T-helper 2 cell (primary cell): ENCODE measurements around the gene TCTN2.

Source experiments
- DNase-seq, 5 experiments: peaks; one replicate each; pipeline versions ENCODE4 v3.0.0 to v3.0.0-alpha.2; 2012 to 2022

The TCTN2 gene

DNA sequence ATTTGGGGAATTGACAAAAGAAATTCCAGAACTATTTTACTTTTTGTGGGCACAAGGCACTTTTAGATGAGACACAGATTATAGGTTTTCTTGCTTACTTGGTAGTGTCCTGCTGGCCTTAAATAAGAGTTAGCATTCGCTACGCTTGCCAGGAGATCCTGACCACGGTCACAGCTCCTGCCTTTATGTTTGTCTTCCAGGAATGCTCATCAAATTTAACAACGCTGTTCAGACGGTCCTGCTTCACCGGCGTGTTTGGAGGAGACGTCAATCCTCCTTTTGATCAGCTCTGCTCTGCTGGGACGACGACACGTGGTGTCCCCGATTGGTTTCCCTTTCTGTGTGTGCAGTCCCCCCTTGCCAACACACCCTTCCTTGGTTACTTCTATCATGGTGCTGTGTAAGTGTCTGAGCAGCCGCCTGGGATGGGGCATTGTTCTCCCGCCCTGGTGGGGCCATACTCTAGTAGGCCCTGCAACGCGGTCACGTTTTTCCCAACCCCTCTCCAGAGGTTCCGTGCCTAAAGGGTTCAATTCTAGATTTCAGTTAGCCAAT lies 15.8 kb downstream of the TCTN2 start:
- DNase-seq, result no peak

DNA sequence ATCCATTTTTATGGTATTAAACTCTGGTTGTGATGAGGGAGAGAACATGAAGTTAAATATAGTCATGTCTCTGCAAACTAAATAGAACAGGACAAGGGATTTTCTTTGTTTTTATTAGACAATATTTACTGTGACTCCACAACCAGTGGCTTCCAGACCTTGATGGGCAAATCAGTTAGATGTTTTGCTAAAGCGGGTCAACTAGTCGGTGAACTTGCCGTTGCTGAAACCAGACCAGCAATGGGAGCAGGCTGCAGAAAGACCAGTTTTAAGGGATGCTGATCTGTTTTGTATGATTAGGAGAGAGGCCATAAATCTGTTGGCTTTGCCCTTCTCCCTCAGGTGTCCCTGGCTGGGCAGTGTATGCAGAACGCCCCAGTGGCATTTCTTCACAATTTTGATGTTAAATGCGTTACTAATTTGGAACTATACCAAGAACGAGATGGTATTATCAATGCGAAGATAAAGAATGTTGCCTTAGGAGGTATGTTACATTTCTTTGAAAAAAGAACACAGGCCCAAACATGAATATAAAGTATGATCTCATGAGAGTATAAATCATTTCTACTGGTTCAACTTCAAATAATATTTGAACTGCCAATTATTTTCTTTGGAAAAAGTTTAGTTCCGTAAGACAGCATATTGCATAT lies 19.4 kb downstream of the TCTN2 start:
- no peak for DNase-seq

DNA sequence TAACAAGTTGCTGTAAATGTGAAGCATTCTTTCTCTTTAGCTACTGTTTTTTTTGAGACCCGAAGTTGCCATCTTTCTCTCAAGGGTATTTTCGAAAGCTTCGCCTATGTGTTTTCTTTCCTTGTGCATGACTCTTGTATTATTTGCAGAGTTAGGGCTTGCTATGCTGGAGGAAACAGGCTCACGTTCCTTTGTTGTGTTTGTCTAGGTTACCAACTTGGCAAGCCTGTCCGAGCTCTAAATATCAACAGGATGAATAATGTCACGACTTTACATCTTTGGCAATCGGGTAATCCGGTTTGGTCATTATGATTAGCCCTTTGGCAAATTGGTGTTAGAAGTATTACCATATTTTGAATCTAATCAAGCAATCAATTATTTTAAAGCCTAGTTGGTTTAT lies 25.3 kb downstream of the TCTN2 start:
- no peak for DNase-seq

DNA sequence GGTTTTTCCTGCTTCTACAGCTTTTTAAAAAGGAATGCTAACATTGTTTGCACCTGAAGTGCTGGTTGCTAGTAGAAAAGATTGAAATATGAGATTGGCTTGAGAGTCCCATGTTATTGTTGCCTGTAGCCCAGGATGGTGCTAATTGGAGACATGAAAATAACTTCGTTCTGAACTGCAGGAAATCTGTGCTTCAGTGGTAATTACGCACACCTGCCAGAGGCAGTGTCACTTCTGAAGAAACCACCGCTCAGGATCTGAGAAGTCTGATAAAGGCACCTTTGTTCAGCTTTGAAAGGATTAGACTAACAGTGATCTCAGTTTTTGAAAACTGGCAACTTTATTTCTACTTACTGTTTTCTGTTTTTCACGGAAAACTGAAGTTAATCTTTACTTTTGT lies 25.7 kb downstream of the TCTN2 start:
- peak in 1 of 5 experiments; percentile 52 for DNase-seq

DNA sequence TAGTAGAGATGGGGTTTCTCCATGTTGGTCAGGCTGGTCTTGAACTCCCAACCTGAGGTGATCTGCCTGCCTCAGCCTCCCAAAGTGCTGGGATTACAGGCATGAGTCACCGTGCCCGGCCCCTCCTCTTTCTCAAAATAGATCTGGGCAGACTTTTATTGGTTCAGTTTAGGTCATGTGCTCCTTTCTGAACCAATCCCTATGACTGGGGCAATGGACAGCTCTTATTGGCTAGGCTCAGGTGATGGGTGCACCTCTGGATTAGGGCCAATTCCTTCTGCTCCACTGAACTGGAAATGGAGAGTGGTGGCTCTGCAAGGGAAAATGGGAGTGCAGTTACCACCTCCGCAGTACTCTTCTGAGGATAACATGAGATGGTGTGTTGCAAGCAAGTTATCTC lies 35.0 kb downstream of the TCTN2 start:
- no peak for DNase-seq

DNA sequence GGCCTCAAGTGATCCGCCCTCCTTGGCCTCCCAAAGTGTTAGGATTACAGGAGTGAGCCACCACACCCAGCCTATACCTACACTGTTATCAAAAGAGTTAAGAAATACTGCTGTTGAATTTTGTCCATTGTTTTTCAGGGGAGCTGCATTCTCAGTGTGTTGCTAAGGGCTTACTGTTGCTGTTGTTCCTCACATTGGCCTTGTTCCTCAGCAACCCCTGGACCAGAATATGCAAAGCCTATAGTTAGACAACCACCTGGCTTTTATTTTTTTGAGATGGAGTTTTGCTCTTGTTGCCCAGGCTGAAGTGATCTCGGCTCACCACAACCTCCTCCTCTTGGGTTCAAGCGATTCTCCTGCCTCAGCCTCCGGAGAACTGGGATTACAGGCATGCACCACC lies 36.6 kb downstream of the TCTN2 start:
- DNase-seq, result no peak

DNA sequence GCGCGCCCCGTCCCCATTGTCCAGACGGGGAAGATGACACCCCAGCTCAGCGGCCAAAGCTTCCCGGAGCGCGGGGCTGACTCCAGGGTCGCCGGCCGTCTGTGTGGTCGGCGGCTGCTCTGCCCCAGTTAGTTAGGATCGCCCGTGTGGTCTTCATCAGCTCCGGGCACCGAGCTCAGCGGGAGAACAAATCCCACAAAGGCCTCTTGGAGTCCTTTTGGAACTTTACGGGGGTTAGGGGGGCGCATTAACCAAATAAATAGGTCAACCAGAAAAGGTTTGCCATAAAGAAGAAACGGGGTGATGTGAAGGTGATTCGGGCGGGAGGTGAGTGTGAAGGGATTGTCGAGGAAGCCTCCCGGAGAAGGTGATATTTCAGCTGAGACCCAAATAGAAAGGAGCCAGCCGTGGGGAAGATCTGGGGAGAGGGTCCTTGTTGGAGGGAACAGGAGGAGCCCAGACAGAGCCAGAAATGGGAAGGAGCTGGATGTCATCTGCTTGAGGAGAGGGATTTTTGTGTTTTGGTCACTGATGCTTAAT lies 41.9 kb downstream of the TCTN2 start:
- DNase-seq, result no peak

DNA sequence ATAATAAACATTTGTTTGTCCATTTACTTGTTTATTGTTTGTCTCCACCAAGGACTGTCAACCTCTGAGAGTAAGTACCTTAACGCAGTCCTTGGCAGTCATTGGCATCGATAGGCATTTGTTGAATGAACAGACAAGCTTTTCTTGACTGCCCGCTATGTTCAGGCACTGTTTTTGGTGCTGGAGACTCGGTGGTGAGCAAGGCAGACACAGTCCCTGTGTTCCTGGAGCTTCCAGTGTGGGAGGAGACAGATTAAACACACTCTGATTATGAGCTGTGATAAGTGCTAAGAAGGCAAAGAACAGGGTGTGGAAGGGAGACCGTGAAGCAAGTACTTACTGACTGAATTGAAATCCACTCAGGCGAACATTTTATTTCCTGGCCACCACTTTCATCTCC lies 42.5 kb downstream of the TCTN2 start:
- no peak for DNase-seq

DNA sequence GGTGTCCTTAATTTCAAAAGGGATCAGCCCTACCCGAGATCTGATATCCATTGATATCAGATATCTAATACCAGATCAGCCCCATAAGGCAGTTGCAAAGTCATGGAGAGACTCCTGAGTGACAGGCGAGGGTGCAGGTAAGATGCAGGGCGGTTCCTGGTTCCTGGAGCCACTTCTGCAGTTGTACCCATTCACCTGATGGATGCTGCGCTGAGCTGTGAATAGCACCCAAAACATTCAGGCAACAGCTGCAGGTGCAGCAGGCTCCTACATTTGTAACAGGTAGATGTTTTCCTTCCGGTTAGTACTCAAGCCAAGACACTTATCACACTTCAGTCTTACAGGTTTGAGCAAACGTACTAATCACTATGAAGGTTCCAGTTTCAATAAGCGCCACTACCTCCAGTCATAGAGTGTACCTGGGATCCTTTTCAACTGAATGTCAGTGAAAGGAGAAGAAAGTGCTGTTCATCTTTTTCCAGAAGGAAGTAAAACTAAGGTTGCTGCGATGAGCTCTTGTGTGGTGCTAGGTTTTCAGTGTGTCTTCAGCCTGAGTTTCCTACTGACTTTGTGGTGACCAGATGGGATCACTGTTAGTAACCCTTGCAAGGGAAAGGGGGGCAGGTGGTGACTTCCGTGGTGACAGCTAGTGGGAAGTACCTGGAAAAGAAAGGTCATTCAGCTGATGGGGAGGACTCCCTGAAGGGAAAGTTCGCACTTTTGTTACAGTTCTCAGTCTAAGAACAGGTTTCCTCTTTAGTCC lies 43.1 kb downstream of the TCTN2 start:
- peak in 3 of 5 experiments; percentile 2 to 30 (median 19) for DNase-seq

DNA sequence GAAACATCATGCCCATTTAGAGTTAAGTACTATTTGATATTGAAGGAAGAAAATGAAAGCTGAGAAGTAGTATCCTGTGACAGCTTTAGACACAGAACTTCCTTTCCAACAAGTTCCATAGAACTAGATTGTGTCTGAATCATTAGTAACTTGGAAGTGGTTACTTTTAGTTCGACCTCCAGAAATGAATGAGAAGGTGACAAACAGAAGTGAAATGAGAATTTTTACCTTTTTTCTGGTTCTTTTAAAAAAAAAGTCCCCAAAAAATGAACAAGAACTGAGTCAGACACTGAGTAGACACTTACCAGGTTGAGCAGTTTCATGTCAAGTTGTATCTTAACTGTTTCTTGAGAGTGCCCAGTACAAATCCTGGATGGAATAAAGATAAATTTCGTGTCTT lies 44.3 kb downstream of the TCTN2 start:
- DNase-seq, result peak in 1 of 5 experiments; percentile 61

DNA sequence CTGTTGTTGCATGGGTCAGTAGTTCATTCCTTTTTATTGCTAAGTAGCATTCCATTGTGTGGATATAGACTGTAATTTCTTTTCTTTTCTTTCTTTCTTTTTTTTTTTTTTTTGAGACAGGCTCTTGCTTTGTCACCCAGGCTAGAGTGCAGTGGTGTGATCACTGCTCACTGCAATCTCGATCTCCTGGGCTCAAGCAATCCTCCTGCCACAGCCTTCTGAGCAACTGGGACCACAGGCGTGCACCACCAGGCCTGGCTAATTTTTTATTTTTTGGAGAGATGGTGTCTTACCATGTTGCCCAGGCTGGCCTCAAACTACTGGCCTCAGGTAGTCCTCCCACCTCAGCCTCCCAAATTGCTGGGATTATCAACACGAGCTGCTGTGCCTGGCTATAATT lies 46.4 kb downstream of the TCTN2 start:
- no peak for DNase-seq

DNA sequence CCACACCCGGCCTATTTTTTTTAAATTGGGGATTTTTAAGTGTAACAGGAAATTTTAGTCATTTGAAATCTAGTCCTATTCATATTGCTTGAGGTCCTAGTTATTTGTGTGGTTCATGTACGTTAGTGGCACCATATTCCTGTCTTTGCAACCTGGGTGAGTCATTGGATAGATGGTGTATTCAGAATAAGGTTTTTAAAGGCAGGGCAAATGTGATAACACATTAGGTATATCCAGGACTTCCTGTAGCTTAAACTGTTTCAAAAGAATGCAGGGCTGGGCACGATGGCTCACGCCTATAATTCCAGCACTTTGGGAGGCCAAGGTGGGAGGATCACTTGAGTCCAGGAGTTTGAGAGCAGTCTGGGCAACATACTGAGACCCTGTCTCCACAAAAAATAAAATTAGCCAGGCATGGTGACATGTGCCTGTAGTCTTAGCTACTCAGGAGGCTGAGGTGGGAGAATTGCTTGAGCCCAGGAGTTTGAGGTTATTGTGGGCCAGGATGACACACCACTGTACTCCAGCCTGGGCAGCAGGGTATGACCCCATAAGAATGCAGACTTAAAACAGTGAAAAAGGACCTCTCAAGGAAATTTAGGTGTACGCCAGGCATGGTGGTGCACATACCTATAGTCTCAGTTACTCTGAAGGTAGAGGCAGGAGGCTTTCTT lies 49.4 kb downstream of the TCTN2 start:
- DNase-seq, result no peak

DNA sequence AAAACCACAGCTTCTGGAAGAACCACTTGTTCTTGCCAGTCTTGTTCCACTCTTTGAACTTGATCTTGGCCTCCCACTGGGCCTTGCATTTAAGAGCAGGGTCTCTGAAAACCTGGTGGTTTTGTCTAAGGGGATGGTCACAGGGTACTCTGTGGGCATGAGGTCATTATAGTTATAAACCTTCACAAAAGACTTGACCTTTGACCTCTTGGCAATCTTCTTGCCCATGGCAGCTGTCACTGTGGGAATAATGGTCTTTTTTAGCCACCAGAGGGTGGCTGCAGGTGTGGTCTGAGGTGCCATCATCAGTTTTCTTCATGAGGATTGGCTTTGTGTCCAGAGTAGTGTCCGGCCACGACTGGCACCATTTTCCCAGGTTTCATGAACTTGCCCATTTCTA lies 50.3 kb downstream of the TCTN2 start:
- DNase-seq, result no peak

DNA sequence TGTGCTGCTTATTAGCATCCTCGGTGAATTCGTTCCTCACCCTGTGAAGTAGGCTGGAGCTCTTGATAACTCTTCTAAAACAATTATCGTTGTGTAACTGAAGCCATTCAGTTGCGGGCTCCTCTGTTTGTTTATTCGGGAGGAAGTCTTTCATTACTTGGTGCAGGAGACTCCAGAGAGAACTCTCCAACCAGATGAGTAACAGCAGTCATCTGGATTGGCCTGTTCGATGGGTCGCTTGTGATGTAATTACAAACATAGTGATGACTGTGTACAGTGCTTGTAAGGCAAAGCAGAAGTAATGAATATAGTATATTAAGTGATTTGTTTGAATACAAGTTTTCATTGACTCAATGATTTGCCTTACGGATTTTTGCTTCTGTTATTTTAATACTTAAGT lies 52.1 kb downstream of the TCTN2 start:
- no peak for DNase-seq

DNA sequence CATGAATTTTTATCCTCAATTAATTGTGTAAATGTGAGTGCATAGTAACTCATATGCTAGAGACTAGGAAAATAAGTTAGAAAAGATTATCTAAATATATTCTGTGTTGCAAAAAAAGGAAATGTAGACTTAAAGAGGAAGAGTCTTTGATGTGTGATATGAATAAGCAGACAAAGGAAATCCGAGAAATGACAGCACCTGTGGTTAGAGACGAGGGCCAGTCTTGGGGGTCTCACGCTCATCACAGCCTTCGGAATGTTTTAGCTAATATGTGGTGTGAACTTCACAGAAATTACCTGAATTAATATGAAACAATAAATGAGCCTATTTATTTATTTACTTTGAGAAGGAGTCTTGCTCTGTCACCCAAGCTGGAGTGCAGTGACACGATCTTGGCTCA lies 52.9 kb downstream of the TCTN2 start:
- DNase-seq, result peak in 1 of 5 experiments; percentile 69

DNA sequence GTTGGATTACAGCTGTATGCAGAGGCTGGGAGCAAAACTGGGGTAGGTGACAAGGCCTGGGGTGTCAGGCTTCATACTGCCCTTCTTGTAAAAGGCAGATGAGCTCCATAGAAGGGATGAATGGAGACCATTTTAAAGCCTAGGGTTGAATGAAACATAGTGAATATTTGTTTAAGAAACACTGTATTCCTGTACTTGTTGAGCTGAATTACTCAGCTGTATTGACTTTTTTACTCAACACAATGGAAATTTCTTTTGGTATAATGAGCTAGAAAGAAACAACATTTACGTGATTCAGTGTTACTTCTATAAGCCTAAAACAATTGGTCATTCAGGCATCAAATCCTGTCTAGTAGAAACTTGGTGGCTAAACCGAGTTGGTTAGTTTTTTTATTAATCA lies 55.3 kb downstream of the TCTN2 start:
- no peak for DNase-seq

DNA sequence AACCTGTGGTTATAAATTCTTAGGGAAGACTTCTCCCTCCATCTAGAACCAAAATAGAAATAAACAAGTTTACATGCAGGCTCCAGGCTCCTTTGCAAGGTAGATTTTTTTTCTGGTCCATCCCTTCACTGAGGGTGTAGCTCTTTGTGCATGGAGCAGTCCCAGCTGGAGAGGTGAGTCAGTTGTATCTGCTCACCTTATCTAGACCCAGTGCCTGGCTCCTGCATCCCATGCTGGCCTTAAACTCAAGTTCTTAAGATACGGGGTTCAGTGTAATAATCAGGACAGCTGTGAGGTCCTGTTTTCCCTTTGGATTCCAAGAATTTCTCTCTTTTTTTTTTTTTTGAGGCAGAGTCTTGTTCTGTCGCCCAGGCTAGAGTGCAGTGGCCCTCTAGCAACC lies 56.0 kb downstream of the TCTN2 start:
- no peak for DNase-seq

DNA sequence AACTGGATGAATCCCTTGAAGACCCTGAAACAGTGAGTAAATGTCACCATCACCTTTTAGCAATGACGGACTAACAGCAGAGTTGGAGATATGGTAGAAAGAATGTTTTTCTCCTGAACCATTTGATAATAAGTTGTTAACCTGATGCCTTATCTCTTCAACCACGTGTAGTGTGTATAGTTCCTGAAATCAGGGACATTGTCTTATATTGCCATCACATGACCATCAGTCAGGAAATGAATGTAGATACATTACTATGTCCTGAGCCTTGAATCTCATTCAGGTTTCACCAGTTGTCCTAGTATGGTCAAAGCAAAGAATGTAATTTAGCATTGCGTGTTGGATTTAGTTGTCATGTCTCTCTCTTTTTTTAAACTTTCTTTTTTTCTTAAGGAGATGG lies 57.0 kb downstream of the TCTN2 start:
- DNase-seq, result no peak

DNA sequence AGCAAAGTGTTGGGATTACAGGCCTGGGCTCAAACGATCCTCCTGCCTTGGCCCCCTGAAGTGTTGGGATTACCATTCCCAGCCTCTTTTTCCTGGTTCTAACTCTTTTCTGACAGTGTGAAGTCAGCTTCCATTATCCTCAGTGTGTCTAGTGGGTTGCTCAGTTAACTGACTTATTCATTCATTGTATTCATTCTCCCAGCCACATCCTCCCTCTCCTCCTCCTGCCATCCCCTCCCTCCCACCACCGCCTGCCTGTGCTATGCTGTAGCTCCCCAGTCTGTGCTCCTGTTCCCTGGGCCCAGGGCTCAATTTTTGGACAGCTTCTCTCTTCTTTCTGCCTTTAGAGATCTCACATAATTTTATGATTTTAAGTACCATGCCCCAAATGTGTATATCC lies 60.7 kb downstream of the TCTN2 start:
- DNase-seq, result no peak

DNA sequence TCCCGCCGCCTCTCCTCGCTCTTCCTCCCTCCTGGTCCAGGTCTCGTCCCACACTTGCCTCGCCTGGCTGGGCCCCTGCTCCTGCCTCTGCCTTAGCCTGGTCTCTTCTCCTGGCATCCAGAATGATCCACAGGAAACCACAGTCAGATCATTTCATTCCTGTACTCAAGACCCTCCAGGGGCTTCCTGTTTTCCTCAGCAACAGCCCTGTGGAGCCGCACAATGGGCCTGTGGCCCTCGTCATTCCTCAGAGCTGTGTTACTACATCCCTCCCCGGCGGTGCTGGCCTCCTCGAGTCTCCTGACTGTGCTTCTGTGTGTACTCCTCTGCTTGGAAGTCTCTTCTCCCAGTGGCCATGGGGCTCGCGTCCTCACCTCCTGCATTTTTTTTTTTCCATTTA lies 61.3 kb downstream of the TCTN2 start:
- no peak for DNase-seq

DNA sequence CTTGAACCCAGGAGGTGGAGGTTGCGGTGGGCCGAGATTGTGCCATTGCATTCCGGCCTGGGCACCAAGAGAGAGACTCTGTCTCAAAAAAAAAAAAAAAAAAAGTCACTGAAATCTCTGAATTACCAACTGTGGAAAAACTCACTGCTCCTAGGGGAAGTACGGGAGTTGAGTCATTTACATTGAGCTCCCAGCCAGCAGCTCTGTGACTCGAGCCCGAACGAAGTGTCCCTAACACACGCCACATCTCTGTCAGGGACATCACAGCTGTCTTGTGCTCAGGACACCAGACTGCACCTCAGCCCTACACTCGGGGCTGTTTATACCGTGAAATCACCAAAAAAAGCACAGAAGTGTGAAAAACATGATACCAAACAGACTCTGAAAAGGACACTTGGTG lies 62.3 kb downstream of the TCTN2 start:
- no peak for DNase-seq

DNA sequence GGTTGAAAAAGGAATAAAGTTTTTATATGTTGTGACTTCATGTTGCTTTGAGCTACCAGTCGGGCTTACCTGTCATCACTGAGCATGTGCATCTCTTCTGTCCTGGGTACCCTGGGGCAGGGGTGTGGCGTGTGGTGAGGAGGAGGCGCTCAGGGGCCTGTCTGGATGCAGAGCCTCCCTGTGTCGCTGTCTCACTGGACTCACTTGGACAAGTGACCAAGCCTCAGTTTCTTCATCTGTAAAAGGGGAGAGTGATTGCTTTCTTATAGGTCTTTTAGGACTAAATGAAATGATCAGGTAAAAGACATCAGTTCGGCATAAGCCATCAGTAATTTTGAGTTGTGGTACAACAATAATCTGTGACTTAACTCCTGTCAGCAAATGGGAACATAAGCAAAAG lies 63.4 kb downstream of the TCTN2 start:
- no peak for DNase-seq

DNA sequence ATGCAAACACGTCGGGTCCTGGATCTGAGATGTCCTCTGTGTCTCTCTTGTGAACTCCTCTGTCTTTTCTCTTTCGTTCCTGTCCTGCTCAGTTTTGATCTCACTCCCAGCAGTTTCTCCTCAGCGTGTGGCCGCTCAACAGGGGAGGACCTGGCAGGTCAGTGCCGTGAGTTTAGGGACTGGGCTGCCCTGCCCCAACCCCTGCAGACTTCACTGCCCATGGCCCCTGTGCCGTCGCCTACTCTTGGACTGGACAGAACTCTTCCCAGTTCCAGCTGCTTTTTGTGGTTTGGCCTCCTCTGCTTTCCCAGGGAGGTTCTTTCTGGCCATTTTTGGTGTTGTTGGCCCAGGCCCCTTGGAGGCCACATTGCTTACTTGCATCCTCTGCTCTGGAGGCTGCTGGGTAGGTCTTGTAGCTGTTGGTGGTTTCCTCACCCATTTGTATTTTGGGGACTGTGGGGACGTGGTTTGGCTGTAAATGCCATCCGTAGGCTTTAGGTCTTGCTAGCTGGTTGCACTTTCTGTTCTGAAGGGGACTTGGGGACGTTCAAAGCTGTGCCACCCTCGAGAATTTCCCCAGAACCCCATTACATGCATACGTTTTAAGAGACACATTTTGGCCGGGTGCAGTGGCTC lies 71.1 kb downstream of the TCTN2 start:
- peak in 2 of 5 experiments; percentile 36 to 69 for DNase-seq
